Activated B cell treated with CpG ODN at 0.5 μM for 24 hours (primary cell): Measurements from ENCODE around the gene FLVCR1. TPM values are rescaled to one million over a fixed set of nuclear protein-coding genes. Genes with fewer than 3 reads are reported as not detected.

Experiments used
- ATAC-seq: fragments of 200-7000 bp; cut with Tn5 transposase; one replicate; pipeline ENCODE4 v1.10.0; 2021; ENCODE audit warnings: low read depth, mild to moderate bottlenecking, moderate library complexity
- CTCF ChIA-PET: fragments of 350-600 bp; sonication (Branson Sonifier 250); formaldehyde crosslinking; loops from one replicate; lab custom pipeline; 2021; ENCODE audit warnings: antibody characterized with exemption; lab: Charles Lee
- POLR2A ChIA-PET: fragments of 350-600 bp; sonication (Branson Sonifier 250); formaldehyde crosslinking; loops from one replicate; lab custom pipeline; 2021; ENCODE audit warnings: antibody characterized with exemption; lab: Charles Lee
- DNase-seq: peaks from one replicate; pipeline ENCODE4 v3.0.0; 2022
- H3K27ac Mint-ChIP-seq: one replicate; pipeline ENCODE4 v1.8.0; 2020; ENCODE audit warnings: mixed read lengths
- H3K27me3 Mint-ChIP-seq: one replicate; pipeline ENCODE4 v1.8.0; 2021; ENCODE audit warnings: mixed read lengths
- H3K36me3 Mint-ChIP-seq: one replicate; pipeline ENCODE4 v1.8.0; 2021; ENCODE audit warnings: low read depth, mixed read lengths
- H3K4me1 Mint-ChIP-seq: one replicate; pipeline ENCODE4 v1.8.0; 2021; ENCODE audit warnings: mixed read lengths
- H3K4me3 Mint-ChIP-seq: one replicate; pipeline ENCODE4 v1.8.0; 2020; ENCODE audit warnings: mild to moderate bottlenecking, mixed read lengths
- H3K9me3 Mint-ChIP-seq: one replicate; pipeline ENCODE4 v1.8.0; 2020; ENCODE audit warnings: mixed read lengths
- intact Hi-C: fragments of 100-400 bp; cut with micrococcal nuclease; formaldehyde crosslinking; loops from one replicate; pipeline ENCODE4 v1.15.1; 2024
- total RNA-seq: library from RNA; stranded (reverse); gene quantifications from 2 replicates; pipeline ENCODE4 v1.2.3, GENCODE V29; 2022
- TF ChIP-seq, protein P1 (sequence below): fragments of 200-600 bp; IDR thresholded peaks from one replicate; pipeline ENCODE4 v1.8.0; 2022; ENCODE audit warnings: antibody characterized with exemption, mild to moderate bottlenecking

FLVCR1 gene
- total RNA-seq, 1 donor from 2014 or later: 12.7 TPM

GRCh38 chr1:212915245-212916091 is 57.4 kb downstream of the FLVCR1 start:
- Mint-ChIP-seq H3K9me3 (no peaks in the 10 kb centered on the region), H3K4me1 (peaks cover 6% of the 10 kb centered on the region), H3K4me3 (no peak overlapping the region), H3K27ac (no peak overlapping the region), H3K27me3 (peaks cover 13% of the 10 kb centered on the region), H3K36me3 (no peaks in the 10 kb centered on the region)
- ATAC-seq (no peak), DNase-seq (no peak)
- ChIA-PET POLR2A (no interaction called here), CTCF (no interaction called here)
- intact Hi-C loops: no loop called here
- TF ChIP-seq, protein P1, sequence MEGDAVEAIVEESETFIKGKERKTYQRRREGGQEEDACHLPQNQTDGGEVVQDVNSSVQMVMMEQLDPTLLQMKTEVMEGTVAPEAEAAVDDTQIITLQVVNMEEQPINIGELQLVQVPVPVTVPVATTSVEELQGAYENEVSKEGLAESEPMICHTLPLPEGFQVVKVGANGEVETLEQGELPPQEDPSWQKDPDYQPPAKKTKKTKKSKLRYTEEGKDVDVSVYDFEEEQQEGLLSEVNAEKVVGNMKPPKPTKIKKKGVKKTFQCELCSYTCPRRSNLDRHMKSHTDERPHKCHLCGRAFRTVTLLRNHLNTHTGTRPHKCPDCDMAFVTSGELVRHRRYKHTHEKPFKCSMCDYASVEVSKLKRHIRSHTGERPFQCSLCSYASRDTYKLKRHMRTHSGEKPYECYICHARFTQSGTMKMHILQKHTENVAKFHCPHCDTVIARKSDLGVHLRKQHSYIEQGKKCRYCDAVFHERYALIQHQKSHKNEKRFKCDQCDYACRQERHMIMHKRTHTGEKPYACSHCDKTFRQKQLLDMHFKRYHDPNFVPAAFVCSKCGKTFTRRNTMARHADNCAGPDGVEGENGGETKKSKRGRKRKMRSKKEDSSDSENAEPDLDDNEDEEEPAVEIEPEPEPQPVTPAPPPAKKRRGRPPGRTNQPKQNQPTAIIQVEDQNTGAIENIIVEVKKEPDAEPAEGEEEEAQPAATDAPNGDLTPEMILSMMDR: no peak

DNA sequence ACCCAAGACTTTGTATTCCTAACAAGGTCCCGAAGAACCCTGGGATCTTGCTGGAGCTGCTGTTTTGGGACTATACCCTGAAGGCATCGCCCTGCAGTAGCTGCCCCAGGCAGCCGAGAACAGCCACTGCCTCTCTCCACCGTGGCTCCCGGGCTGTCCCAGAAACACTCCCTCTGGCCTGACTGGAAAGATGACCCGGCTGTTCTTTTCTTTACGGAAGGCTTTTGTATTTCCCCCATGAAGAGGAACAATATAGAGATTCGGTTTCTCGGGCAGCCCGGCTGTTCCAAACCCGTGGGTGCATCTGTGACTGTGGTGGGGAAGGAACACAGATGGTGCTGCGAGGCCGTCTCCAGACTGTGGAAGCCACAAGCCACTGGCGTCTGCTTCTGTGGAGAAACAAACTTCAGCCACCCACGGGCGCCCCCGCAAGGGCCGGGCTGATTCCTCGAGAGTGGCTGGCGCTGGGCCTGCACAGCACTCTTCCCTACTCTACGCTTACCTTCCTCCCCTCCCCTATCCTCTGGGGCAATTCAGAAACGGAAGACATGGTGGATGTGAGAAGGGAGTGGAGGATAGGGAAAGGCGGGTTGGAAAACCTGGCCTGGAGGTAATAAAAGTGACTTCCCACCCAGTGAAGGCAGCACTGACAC is 58.5 kb downstream of the FLVCR1 start:
- ChIA-PET POLR2A (no interaction called here), CTCF (no interaction called here)
- Mint-ChIP-seq H3K27ac (no peak overlapping the region), H3K4me1 (peaks cover 6% of the 10 kb centered on the region), H3K36me3 (no peaks in the 10 kb centered on the region), H3K9me3 (no peaks in the 10 kb centered on the region), H3K4me3 (no peak overlapping the region), H3K27me3 (peaks cover 13% of the 10 kb centered on the region)
- intact Hi-C loops: no loop called here
- no peak for DNase-seq
- TF ChIP-seq, protein P1: no peak
- ATAC-seq: no peak

DNA sequence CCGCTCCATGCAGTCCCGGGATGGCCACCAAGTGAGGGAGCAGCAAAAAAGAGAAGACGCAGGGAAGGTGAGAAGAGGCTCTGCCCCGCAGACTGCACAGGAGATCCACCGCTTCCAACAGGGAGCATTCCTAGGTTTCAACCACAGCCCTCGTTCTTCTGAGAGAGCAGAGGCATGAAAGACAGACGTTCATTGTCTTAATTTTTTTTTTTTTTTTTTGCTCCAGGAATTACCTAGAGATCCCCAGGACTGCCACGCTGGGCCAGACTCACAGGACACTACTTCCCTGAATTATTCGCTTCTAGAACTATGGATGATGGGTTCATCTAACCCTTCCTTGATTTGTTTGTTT is 59.0 kb downstream of the FLVCR1 start:
- Mint-ChIP-seq H3K36me3 (no peaks in the 10 kb centered on the region), H3K27ac (no peak overlapping the region), H3K9me3 (no peaks in the 10 kb centered on the region), H3K27me3 (peaks cover 13% of the 10 kb centered on the region), H3K4me3 (no peak overlapping the region), H3K4me1 (peaks cover 6% of the 10 kb centered on the region)
- DNase-seq (no peak), ATAC-seq (no peak)
- intact Hi-C loops: no loop called here
- CTCF ChIA-PET: no interaction called here
- TF ChIP-seq, protein P1: no peak
- POLR2A ChIA-PET: no interaction called here

DNA sequence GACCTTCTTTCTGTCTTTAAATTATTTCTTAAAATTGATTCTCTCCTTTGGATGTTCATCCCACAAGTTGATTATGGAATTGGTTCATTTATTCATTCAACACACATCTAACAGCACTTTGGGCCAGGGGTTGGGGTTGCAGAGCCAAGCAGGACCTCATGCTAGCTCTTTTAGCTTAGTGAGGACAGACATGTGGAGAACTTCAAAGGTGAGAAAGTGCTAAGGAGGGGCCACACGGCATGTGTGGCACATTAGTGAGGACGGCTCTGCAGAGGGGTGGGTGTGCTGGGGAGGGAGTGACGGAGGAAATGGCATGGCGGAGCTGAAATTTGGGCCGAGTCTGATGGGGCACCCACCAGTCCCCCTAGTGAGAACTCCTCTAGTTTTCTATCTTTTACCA is 59.8 kb downstream of the FLVCR1 start:
- ChIA-PET CTCF (no interaction called here), POLR2A (no interaction called here)
- no peak for DNase-seq
- H3K27me3 Mint-ChIP-seq: peaks cover 13% of the 10 kb centered on the region
- H3K4me3 Mint-ChIP-seq: no peak overlapping the region
- intact Hi-C loops: no loop called here
- no peaks in the 10 kb centered on the region for H3K9me3 Mint-ChIP-seq
- no peak for ATAC-seq
- TF ChIP-seq, protein P1: no peak
- no peak overlapping the region for H3K27ac Mint-ChIP-seq
- no peaks in the 10 kb centered on the region for H3K36me3 Mint-ChIP-seq
- peaks cover 6% of the 10 kb centered on the region for H3K4me1 Mint-ChIP-seq

DNA sequence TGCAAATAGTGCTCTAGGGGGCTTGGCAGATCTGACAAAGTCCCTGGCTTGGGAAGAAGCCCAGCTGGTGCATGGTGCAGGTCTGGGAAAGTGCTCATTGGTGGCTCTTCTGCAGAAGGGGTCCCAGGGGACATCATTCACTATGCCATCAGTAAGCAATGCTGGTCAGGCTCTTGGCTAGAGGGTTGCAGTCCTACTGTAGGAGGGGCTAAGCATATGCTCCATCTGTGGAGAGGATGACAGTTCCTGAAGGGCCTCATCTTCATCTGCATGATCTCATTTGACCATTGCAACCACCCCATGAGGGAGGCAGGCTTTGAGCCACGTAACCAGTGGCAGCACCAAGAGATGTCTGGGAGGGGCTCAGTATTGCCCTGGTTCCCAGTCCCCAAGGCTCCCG is 60.7 kb downstream of the FLVCR1 start:
- DNase-seq (no peak), ATAC-seq (no peak)
- ChIA-PET CTCF (no interaction called here), POLR2A (no interaction called here)
- no peak overlapping the region for H3K4me3 Mint-ChIP-seq
- intact Hi-C loops: no loop called here
- TF ChIP-seq, protein P1: no peak
- H3K4me1 Mint-ChIP-seq: peaks cover 6% of the 10 kb centered on the region
- no peaks in the 10 kb centered on the region for H3K9me3 Mint-ChIP-seq
- H3K27me3 Mint-ChIP-seq: peaks cover 13% of the 10 kb centered on the region
- no peaks in the 10 kb centered on the region for H3K36me3 Mint-ChIP-seq
- no peak overlapping the region for H3K27ac Mint-ChIP-seq
